WTC11 (cell line): Measurements from ENCODE around the gene EXPH5. TPM values are rescaled to one million over a fixed set of nuclear protein-coding genes. Genes with fewer than 3 reads are reported as not detected.

Source experiments
- ATAC-seq: fragments of 200-7000 bp; cut with Tn5 transposase; 2 replicates; pipeline ENCODE4 v1.10.0; 2021; ENCODE audit warnings: mild to moderate bottlenecking, moderate library complexity
- CTCF ChIA-PET: fragments of 300-600 bp; sonication (Branson Sonifier 250); formaldehyde crosslinking; loops from one replicate; lab custom pipeline; 2021; ENCODE audit warnings: antibody characterized with exemption; lab: Charles Lee
- POLR2A ChIA-PET: fragments of 350-600 bp; sonication (Branson Sonifier 250); formaldehyde crosslinking; loops from one replicate; lab custom pipeline; 2021; ENCODE audit warnings: antibody characterized with exemption; lab: Charles Lee
- DNase-seq: peaks from one replicate; pipeline ENCODE4 v3.0.0; 2021; ENCODE audit warnings: low spot score
- H3K27ac Mint-ChIP-seq: 2 replicates; pipeline ENCODE4 v1.8.0; 2021; ENCODE audit warnings: mixed read lengths
- H3K27me3 Mint-ChIP-seq: 2 replicates; pipeline ENCODE4 v1.8.0; 2021; ENCODE audit warnings: low read depth, mild to moderate bottlenecking, moderate library complexity, mixed read lengths
- H3K36me3 Mint-ChIP-seq: 2 replicates; pipeline ENCODE4 v1.8.0; 2021; ENCODE audit warnings: mixed read lengths
- H3K4me1 Mint-ChIP-seq: 2 replicates; pipeline ENCODE4 v1.8.0; 2022; ENCODE audit warnings: mixed read lengths
- H3K4me3 Mint-ChIP-seq: 2 replicates; pipeline ENCODE4 v1.8.0; 2021; ENCODE audit warnings: mild to moderate bottlenecking, moderate library complexity, mixed read lengths
- H3K9me3 Mint-ChIP-seq: 2 replicates; pipeline ENCODE4 v1.8.0; 2021; ENCODE audit warnings: mixed read lengths
- ATF1 ChIP-seq: sonication (generic); formaldehyde crosslinking; IDR thresholded peaks from 2 replicates; pipeline ENCODE4 v1.8.1; 2023; ENCODE audit warnings: mild to moderate bottlenecking, moderate library complexity, missing genetic modification reagents
- ATF2 ChIP-seq: sonication (generic); formaldehyde crosslinking; IDR thresholded peaks from 2 replicates; pipeline ENCODE4 v1.8.1; 2022; ENCODE audit warnings: low read depth, missing genetic modification reagents, borderline replicate concordance
- CBFB ChIP-seq: sonication (generic); formaldehyde crosslinking; IDR thresholded peaks from 2 replicates; pipeline ENCODE4 v1.8.1; 2022; ENCODE audit warnings: mild to moderate bottlenecking, low read depth, missing genetic modification reagents
- E2F4 ChIP-seq: sonication (generic); formaldehyde crosslinking; IDR thresholded peaks from 2 replicates; pipeline ENCODE4 v1.8.1; 2022; ENCODE audit warnings: low read depth, mild to moderate bottlenecking, moderate library complexity, missing genetic modification reagents, borderline replicate concordance
- E2F5 ChIP-seq: sonication (generic); formaldehyde crosslinking; IDR thresholded peaks from 2 replicates; pipeline ENCODE4 v1.8.1; 2022; ENCODE audit warnings: mild to moderate bottlenecking, moderate library complexity, missing genetic modification reagents
- FOXP1 ChIP-seq: sonication (generic); formaldehyde crosslinking; IDR thresholded peaks from 2 replicates; pipeline ENCODE4 v1.8.0; 2022; ENCODE audit warnings: missing genetic modification reagents, mild to moderate bottlenecking, moderate library complexity, borderline replicate concordance
- JAZF1 ChIP-seq: fragments of 250-450 bp; sonication (Bioruptor Pico); IDR thresholded peaks from 2 replicates; pipeline ENCODE4 v1.9.0; 2021; ENCODE audit warnings: moderate library complexity, mild to moderate bottlenecking, inconsistent platforms
- JUN ChIP-seq: sonication (generic); formaldehyde crosslinking; IDR thresholded peaks from 2 replicates; pipeline ENCODE4 v1.8.0; 2023; ENCODE audit warnings: mild to moderate bottlenecking, missing genetic modification reagents
- MYBL2 ChIP-seq: sonication (generic); formaldehyde crosslinking; IDR thresholded peaks from 2 replicates; pipeline ENCODE4 v1.8.1; 2023; ENCODE audit warnings: mild to moderate bottlenecking, moderate library complexity, missing genetic modification reagents
- NFYB ChIP-seq: sonication (generic); formaldehyde crosslinking; conservative IDR thresholded peaks from 2 replicates; pipeline ENCODE4 v1.8.0; 2022; ENCODE audit warnings: low read depth, missing genetic modification reagents
- NR2C2 ChIP-seq: sonication (generic); formaldehyde crosslinking; IDR thresholded peaks from 2 replicates; pipeline ENCODE4 v1.8.0; 2022; ENCODE audit warnings: mild to moderate bottlenecking, missing genetic modification reagents
- ZNF425 ChIP-seq: fragments of 250-450 bp; sonication (Bioruptor Pico); conservative IDR thresholded peaks from 2 replicates; pipeline ENCODE4 v1.9.0; 2021; ENCODE audit warnings: mild to moderate bottlenecking
- total RNA-seq: library from RNA; stranded (reverse); gene quantifications from 3 replicates; pipeline ENCODE4 v1.2.3, GENCODE V29; 2021
- TF ChIP-seq, protein P1 (sequence below): sonication (generic); formaldehyde crosslinking; conservative IDR thresholded peaks from 2 replicates; pipeline ENCODE4 v1.8.1; 2023; ENCODE audit warnings: mild to moderate bottlenecking, low read depth, missing genetic modification reagents, moderate library complexity
- TF ChIP-seq, protein P2 (sequence below): fragments of 250-450 bp; sonication (Bioruptor Pico); IDR thresholded peaks from 2 replicates; pipeline ENCODE4 v1.9.0; 2021; ENCODE audit warnings: moderate library complexity, mild to moderate bottlenecking, inconsistent platforms, borderline replicate concordance
- TF ChIP-seq, protein P3 (sequence below): sonication (generic); formaldehyde crosslinking; IDR thresholded peaks from 2 replicates; pipeline ENCODE4 v1.8.1; 2023; ENCODE audit warnings: mild to moderate bottlenecking, moderate library complexity, missing genetic modification reagents
- TF ChIP-seq, protein P4 (sequence below): fragments of 250-450 bp; sonication (Bioruptor Pico); IDR thresholded peaks from 2 replicates; pipeline ENCODE4 v2.1.2; 2022; ENCODE audit warnings: mild to moderate bottlenecking, moderate library complexity
- TF ChIP-seq, protein P5 (sequence below): fragments of 250-450 bp; sonication (Bioruptor Pico); IDR thresholded peaks from 2 replicates; pipeline ENCODE4 v1.9.0; 2021; ENCODE audit warnings: mild to moderate bottlenecking

EXPH5 gene
- total RNA-seq, 1 experiment from 2014 or later = 11.2 TPM

- CTCF ChIA-PET = no interaction called here
Observed at GRCh38 chr11:108508653-108509593, 84.6 kb downstream of the EXPH5 start.

GRCh38 chr11:108501396-108501795, 92.2 kb downstream of the EXPH5 start:
- ChIA-PET CTCF (no interaction called here), POLR2A (no interaction called here)
- H3K36me3 Mint-ChIP-seq = no peaks in the 10 kb centered on the region
- H3K4me3 Mint-ChIP-seq = no peak overlapping the region
- H3K4me1 Mint-ChIP-seq = peaks cover 18% of the 10 kb centered on the region
- H3K27me3 Mint-ChIP-seq = peaks cover 15% of the 10 kb centered on the region
- DNase-seq (no peak), ATAC-seq (no peak)
- H3K9me3 Mint-ChIP-seq = no peaks in the 10 kb centered on the region
- no peak overlapping the region for H3K27ac Mint-ChIP-seq
- no peak for TF ChIP-seq CBFB
- TF ChIP-seq, protein P1, sequence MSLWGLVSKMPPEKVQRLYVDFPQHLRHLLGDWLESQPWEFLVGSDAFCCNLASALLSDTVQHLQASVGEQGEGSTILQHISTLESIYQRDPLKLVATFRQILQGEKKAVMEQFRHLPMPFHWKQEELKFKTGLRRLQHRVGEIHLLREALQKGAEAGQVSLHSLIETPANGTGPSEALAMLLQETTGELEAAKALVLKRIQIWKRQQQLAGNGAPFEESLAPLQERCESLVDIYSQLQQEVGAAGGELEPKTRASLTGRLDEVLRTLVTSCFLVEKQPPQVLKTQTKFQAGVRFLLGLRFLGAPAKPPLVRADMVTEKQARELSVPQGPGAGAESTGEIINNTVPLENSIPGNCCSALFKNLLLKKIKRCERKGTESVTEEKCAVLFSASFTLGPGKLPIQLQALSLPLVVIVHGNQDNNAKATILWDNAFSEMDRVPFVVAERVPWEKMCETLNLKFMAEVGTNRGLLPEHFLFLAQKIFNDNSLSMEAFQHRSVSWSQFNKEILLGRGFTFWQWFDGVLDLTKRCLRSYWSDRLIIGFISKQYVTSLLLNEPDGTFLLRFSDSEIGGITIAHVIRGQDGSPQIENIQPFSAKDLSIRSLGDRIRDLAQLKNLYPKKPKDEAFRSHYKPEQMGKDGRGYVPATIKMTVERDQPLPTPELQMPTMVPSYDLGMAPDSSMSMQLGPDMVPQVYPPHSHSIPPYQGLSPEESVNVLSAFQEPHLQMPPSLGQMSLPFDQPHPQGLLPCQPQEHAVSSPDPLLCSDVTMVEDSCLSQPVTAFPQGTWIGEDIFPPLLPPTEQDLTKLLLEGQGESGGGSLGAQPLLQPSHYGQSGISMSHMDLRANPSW (CRISPR knock-in tag) = no peak
- no peak for TF ChIP-seq E2F4
- TF ChIP-seq, protein P2, sequence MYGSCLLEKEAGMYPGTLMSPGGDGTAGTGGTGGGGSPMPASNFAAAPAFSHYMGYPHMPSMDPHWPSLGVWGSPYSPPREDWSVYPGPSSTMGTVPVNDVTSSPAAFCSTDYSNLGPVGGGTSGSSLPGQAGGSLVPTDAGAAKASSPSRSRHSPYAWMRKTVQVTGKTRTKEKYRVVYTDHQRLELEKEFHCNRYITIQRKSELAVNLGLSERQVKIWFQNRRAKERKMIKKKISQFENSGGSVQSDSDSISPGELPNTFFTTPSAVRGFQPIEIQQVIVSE (CRISPR knock-in tag) = no peak
- TF ChIP-seq, protein P3, sequence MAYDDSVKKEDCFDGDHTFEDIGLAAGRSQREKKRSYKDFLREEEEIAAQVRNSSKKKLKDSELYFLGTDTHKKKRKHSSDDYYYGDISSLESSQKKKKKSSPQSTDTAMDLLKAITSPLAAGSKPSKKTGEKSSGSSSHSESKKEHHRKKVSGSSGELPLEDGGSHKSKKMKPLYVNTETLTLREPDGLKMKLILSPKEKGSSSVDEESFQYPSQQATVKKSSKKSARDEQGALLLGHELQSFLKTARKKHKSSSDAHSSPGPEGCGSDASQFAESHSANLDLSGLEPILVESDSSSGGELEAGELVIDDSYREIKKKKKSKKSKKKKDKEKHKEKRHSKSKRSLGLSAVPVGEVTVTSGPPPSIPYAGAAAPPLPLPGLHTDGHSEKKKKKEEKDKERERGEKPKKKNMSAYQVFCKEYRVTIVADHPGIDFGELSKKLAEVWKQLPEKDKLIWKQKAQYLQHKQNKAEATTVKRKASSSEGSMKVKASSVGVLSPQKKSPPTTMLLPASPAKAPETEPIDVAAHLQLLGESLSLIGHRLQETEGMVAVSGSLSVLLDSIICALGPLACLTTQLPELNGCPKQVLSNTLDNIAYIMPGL = no peak
- TF ChIP-seq, protein P4, sequence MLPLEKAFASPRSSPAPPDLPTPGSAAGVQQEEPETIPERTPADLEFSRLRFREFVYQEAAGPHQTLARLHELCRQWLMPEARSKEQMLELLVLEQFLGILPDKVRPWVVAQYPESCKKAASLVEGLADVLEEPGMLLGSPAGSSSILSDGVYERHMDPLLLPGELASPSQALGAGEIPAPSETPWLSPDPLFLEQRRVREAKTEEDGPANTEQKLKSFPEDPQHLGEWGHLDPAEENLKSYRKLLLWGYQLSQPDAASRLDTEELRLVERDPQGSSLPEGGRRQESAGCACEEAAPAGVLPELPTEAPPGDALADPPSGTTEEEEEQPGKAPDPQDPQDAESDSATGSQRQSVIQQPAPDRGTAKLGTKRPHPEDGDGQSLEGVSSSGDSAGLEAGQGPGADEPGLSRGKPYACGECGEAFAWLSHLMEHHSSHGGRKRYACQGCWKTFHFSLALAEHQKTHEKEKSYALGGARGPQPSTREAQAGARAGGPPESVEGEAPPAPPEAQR (CRISPR knock-in tag) = no peak
- TF ChIP-seq NR2C2 = no peak
- TF ChIP-seq JUN (CRISPR knock-in tag) = no peak
- TF ChIP-seq, protein P5, sequence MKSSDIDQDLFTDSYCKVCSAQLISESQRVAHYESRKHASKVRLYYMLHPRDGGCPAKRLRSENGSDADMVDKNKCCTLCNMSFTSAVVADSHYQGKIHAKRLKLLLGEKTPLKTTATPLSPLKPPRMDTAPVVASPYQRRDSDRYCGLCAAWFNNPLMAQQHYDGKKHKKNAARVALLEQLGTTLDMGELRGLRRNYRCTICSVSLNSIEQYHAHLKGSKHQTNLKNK (CRISPR knock-in tag) = no peak

More at GRCh38 chr11:108508653-108509593, 84.6 kb downstream of the EXPH5 start:
- ATAC-seq (no peak), DNase-seq (no peak)
- H3K4me3 Mint-ChIP-seq = no peak overlapping the region
- peaks cover 2% of the 10 kb centered on the region; the same call in 1 of the 2 replicates for H3K27me3 Mint-ChIP-seq
- POLR2A ChIA-PET = no interaction called here
- no peak overlapping the region for H3K27ac Mint-ChIP-seq
- H3K36me3 Mint-ChIP-seq = peaks cover 53% of the 10 kb centered on the region
- H3K4me1 Mint-ChIP-seq = no peaks in the 10 kb centered on the region
- TF ChIP-seq ATF1 (no peak), NFYB (CRISPR knock-in tag) (no peak), E2F5 (CRISPR knock-in tag) (no peak), ZNF425 (CRISPR knock-in tag) (no peak), FOXP1 (CRISPR knock-in tag) (no peak), MYBL2 (CRISPR knock-in tag) (no peak), JAZF1 (CRISPR knock-in tag) (no peak), ATF2 (CRISPR knock-in tag) (no peak)
- H3K9me3 Mint-ChIP-seq = peaks cover 51% of the 10 kb centered on the region
